Smooth muscle cell of the umbilical artery (primary cell): Measurements from ENCODE around the gene NR2E3. TPM values are rescaled to one million over a fixed set of nuclear protein-coding genes. Genes with fewer than 3 reads are reported as not detected.

Source experiments
- total RNA-seq: library from RNA; depleted of rRNA; stranded (reverse); fragments of >200 nt; gene quantifications from 2 replicates; pipeline ENCODE4 v1.2.3, GENCODE V29; 2014

The NR2E3 gene
- total RNA-seq, result under 0.01 and 0.65 TPM in 2 replicates

DNA sequence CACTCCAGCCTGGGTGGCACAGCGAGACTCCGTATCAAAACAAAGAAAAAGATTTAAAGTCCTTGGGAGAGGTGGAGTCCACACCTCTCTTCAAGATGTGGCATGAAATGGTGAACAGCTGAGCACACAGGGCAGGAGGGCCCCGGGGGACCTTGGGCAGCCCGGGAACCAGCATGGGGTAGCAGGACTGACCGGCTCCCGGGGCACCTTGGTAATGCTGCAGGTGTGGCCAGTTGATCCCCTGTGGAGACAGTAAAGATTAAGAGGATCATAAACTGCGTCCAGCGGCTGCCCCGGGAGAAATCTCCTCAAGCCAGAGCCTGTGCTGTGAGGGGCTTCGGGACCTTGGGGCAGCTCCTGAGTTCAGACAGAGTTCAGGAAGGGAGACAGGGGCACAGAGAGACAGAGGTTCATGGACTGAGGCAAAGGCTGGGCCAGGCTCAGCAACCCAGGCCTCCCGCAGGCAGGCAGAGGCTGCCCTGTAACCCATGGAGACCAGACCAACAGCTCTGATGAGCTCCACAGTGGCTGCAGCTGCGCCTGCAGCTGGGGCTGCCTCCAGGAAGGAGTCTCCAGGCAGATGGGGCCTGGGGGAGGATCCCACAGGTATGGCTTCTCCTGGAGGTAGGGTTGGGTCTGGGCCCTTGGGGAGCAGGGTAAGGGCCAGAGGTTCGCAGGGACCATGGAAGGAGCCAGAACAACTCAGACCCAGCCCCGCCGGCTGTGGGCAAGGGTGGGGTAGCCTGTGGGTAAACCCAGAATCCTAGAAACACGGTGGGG, at the start of gene NR2E3:
TSS of gene NR2E3 (plus strand) at position 299 of the 780 bp plus-strand sequence. CDS start at position 489, 190 bp downstream.

